Effector CD4-positive, alpha-beta T cell (primary cell): Measurements from ENCODE around the gene SPDYE2B. TPM values are rescaled to one million over a fixed set of nuclear protein-coding genes. Genes with fewer than 3 reads are reported as not detected.
"Not testable (repeated sequence)": the region's sequence is repeated elsewhere in the genome, so short reads cannot be mapped to it uniquely, and the experiment has no call there.

Experiments used
- DNase-seq: peaks from one replicate; pipeline ENCODE4 v3.0.0-alpha.2; 2020
- total RNA-seq: gene quantifications from one replicate; lab custom pipeline; 2026; lab: John Stamatoyannopoulos, UW

The SPDYE2B gene
- total RNA-seq: not detected

GRCh38 chr7:102649924-102650323, at the start of gene SPDYE2B:
TSS of gene SPDYE2B (plus strand) at chr7:102650319. CDS start at chr7:102652349, 2,030 bp downstream.
- DNase-seq: not testable (repeated sequence)

DNA sequence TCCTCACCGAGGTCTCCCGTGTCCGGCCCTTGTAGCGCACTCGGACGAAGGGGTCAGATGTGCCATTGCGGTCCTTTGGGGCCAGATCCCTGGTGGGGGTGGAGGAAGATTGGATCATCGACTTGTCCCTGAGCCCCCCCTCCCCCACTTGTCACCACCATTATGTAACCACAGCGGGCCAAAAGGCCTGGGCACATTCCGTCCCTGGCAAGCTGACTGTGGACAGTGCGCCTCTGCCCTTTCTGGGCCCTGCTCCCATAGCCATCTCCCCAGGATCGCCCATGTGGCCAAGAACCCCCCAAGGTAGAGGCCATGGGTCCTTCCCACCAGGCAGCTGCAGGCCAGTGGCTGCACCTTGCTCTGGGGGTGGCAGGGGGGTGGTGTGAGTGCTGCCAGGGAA, 47.8 kb upstream of the SPDYE2B start:
- not testable (repeated sequence) for DNase-seq

- DNase-seq: not testable (repeated sequence)
These were observed 45.5 kb upstream of the SPDYE2B start for GRCh38 chr7:102604431-102605145.

- not testable (repeated sequence) for DNase-seq
These were observed 43.3 kb upstream of the SPDYE2B start for GRCh38 chr7:102606848-102607247.

DNA sequence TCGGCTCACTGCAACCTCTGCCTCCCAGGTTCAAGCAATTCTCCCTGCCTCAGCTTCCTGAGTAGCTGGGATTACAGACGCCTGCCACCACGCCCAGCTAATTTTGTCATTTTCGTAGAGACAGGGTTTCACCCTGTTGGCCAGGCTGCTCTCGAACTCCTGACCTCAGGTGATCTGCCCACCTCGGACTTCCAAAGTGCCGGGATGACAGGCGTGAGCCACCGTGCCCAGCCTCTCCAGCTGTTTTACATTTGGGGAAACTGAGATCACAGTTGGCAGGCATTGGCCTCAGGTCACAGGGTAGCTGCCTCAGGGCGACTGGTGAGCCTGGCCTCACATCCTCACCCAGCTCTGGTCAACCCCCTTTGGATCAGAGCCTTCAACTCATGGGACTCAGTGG, 40.4 kb upstream of the SPDYE2B start:
- not testable (repeated sequence) for DNase-seq

- not testable (repeated sequence) for DNase-seq
These were observed 39.7 kb upstream of the SPDYE2B start for GRCh38 chr7:102610441-102610840.

DNA sequence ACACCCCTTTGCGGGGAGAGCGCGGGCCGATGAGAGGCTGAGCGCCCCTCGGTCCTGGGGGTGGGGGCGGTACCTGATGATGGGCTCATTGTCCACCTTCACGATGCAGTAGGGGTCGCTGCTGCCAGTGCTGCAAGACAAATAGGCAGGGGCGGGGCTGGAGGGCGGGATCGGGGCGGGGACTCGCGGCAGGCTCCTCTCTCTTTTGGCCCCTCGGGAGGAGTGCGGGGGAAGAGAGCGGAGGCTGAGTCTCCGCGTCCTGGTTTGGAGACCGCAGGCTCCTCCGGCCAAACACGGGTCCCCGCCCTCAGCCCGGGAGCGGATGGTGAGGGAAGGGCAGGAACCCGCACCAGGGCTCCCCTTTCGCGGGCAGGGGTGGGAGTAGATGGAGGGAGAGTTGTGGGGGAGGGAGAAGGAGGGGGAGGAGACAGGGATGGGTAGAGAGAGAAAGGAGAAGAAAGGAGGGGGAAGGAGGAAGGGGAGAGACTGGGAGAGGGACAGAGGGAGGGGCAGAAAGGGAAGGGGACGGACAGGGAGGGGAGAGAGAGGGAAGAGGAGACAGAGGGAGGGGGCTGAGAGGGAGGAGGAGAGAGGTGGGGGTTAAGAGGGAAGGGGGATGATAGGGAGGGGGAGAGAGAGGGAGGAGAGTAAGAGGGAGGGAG, 39.0 kb upstream of the SPDYE2B start:
- DNase-seq: not testable (repeated sequence)

DNA sequence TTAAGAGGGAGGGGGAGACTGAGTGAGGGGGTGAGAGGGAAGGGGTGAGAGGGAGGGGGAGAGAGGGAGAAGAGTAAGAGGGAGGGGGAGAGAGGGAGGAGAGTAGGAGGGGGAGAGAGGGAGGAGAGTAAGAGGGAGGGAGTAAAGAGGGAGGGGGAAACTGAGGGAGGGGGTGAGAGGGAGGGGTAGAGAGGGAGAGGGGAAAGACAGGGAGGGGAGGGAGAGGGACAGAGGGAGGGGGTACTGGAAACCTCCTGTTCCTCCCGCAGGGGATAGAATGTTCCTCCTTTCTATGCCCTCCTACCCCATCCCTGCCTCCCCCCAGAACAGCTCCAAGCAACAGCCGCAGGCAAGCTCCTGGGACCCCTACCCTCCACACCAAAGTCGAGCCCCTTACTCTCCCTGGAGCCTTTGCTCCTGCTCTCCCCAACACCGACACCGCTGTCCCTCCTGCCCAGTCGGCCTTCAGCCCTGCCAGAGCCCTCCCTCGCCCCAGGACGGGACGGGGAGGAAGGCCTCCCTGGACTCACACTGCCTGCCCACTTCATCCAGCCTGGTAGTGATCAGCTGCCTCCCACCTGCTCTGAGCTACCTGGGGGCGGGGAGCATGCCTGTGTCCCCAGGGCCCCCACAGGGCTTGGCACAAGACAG, 38.3 kb upstream of the SPDYE2B start:
- DNase-seq: peak; percentile 2

GRCh38 chr7:102613575-102614345, 36.4 kb upstream of the SPDYE2B start:
- DNase-seq: not testable (repeated sequence)

DNA sequence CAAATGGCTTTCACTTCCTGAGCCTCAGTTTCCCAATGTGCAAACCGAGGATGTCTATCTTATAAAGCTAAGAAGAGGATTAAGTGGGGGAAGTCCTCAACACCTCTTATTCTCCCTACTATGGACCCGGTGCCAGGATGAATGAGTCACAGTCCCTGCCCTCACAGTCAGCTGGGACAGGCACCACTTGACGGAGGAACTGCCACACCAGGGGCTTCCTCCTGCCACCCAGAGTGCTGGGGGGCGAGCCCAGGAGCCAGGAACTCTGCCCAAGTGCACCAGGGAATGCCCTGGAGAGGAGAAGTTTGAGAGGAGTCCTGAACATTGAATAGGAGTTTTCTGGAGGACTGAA, 35.8 kb upstream of the SPDYE2B start:
- not testable (repeated sequence) for DNase-seq

DNA sequence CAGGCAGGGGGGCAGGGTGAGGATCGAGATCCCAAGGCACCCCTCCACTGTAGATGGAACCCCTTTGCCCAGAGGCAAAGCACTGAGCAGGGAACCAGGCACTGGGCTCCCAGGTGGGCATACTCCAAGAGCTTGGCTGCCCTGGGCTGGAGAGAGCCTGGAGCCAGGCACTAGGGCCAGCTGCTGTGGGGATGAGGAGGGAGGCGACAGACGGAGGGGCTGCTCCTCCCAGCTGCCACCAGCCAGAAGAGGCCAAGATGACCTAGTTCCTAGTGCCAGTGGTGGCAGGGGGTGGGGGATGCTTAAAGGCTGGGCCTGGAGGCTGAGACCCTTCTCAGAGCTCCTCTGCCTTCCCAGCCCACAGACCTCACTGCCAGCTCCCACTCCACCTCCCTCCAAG, 35.2 kb upstream of the SPDYE2B start:
- not testable (repeated sequence) for DNase-seq

GRCh38 chr7:102615930-102616329, 34.2 kb upstream of the SPDYE2B start:
- DNase-seq: not testable (repeated sequence)

- peak; percentile 33 for DNase-seq
These were observed 33.5 kb upstream of the SPDYE2B start, which contains the start of gene RASA4 for GRCh38 chr7:102616507-102617125. TSS of gene RASA4 (minus strand) at chr7:102616756. CDS start at chr7:102616689, 67 bp downstream.

GRCh38 chr7:102618122-102618521, 32.0 kb upstream of the SPDYE2B start:
- not testable (repeated sequence) for DNase-seq

DNA sequence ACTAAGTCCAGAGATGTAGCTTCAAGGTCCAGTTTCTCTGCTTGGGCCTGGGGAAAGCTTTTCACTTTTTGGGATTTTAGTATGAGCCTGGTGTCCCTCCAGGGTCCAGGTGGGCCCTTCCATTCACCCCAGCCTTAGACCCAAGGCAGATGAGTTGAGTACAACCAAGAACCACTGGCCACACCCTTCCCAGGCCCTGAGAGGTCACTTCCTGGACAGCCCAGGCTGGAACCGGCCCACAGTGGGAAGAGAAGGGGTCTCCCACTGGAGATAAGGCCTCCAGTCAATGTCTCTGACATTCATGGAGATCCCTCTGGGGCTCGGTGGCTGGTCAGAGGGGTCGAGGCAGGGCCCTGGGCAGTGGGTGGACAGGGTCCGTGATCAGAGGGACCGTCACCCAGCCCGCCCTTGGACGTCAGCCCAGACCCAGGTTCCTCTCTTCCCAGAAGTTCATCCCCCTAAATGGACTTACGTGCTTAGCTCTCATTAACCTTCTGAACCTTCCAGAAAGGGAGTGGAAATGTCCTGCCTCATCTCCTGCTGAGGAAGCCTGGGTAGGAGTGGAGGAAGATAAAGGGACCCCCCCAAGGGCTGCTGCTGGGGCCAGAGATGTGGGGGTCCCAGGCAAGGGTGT, 22.7 kb upstream of the SPDYE2B start:
- DNase-seq: not testable (repeated sequence)

DNA sequence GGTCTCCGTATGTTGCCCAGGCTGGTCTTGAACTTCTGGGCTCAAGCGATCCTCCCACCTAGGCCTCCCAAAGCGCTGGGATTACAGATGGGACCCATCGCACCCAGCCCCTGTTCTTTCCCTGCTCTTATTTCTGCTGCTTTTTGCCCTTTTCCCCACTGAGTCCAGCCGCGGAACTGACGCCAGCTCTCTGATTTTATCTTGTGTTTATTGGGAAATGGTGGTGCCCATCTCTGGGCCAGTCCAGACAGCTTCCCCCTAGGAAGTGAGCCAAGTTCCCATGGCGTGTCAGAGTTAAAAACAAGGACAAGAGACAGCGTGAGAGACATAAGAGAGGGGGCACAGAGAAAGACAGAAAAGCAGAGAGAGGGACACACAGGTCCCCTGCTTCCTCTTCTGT, 19.5 kb upstream of the SPDYE2B start:
- DNase-seq: not testable (repeated sequence)

DNA sequence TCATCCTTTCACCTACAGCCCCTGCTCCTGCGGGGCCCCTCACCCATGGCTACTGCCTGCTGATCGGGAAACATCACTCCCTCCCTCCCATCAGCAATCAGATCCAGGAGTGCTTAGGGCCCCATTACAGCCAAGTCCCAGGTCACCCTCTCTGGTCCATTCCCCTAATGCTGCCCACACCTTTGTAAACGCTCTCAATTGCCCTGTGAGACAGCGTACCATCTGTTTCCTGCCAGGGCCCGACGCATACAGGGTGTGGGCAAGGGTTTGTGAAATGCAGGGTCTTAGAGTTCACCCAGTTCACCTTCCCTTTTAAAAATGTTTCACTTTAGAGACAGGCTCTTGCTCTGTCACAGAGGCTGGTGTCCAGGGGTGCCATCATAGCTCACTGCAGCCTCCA, 15.8 kb upstream of the SPDYE2B start:
- not testable (repeated sequence) for DNase-seq

DNA sequence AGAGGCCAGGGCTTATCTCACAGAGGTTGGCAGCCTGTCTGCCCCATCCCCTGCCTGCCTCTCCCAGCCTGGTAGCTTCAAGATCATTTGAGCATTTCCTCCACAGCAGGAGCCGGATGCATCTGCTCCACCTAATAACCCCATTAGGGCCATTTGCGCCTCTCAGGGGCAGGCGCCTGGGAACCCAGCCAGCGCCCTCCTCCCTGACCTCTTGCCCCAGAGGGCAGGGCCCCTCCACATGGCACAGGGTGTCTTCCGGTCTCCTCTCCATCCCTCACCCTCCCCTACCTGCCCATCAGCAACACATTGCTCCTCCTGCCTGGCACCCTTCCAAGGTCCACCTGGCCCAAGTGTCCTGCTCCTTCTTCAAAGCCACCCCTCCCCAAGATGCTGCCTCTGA, 14.8 kb upstream of the SPDYE2B start:
- not testable (repeated sequence) for DNase-seq

DNA sequence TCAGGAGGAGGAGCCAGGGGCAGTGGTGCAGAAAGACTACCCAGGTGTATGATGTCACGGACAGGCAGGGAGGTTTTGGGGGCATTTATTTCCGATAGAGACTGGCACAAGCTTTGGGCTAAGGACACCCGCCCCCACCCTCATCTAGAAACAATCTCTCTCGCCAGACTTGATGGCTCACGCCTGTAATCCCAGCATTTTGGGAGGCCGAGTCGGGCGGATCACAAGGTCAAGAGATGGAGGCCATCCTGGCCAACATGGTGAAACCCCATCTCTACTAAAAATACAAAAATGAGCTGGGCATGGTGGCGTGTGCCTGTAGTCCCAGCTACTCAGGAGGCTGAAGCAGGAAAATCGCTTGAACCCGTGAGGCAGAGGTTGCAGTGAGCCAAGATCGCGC, 13.2 kb upstream of the SPDYE2B start:
- DNase-seq: not testable (repeated sequence)

DNA sequence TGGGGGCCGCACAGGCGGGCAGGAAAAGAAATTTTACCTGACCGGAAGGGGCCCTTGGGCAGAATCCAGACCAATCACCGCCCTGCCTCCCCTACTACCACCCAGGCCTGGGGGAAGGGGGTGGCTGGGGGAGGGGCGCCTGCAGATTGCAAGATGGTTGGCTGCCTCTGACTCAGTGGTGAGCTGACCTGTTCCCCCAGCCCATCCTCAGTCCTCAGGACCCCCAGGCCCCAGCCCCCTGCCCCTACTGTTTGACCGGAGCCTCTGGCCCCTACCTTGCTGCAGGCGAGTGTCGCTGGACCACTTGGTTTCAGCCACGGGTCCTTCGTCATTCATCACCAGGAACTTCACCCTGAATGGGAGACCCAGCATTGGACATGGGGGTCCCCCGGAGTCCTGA, 11.3 kb upstream of the SPDYE2B start:
- not testable (repeated sequence) for DNase-seq

DNA sequence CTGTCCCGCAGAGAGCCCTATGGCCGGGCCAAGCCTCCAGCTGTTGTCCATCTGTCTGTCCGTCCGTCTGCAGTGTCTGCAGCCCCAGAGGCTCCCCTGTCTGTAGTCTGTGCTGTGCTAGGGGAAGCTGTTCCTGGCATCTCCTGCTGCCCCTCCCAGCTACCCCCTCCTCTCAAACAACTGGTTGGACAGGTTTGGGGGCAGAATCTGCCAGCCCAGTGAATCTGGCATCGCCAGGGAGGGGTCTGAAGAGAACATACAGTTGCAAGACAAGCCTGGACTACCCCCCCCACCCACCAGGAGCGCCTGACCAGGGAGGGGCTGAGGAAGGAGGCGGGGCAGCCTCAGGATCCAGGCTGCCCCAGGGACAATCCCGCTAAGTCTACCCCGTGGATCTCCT, 7.4 kb upstream of the SPDYE2B start, which contains the start of gene UPK3BL1:
Gene UPK3BL1, minus strand, starts transcription at position 101 of the 400 bp plus-strand sequence. Its CDS starts 50 bp downstream, at position 51.
- not testable (repeated sequence) for DNase-seq

- DNase-seq: not testable (repeated sequence)
These were observed 6.7 kb upstream of the SPDYE2B start for GRCh38 chr7:102643404-102643803.
